HG02840 (cell line): ENCODE results near the gene JUP.
A peak's percentile ranks its signal among the peaks of the same experiment; 100 is the strongest.
"Not testable (repeated sequence)": the region's sequence is repeated elsewhere in the genome, so short reads cannot be mapped to it uniquely, and the experiment has no call there.

ENCODE experiments used
- ATAC-seq: cut with Tn5 transposase; IDR thresholded peaks from one replicate; pipeline ENCODE4 v1.9.1; 2021; ENCODE audit warnings: mild to moderate bottlenecking, moderate library complexity, moderate number of reproducible peaks; ENCODE audit not compliant: unreplicated experiment, low FRiP score

The JUP gene

DNA sequence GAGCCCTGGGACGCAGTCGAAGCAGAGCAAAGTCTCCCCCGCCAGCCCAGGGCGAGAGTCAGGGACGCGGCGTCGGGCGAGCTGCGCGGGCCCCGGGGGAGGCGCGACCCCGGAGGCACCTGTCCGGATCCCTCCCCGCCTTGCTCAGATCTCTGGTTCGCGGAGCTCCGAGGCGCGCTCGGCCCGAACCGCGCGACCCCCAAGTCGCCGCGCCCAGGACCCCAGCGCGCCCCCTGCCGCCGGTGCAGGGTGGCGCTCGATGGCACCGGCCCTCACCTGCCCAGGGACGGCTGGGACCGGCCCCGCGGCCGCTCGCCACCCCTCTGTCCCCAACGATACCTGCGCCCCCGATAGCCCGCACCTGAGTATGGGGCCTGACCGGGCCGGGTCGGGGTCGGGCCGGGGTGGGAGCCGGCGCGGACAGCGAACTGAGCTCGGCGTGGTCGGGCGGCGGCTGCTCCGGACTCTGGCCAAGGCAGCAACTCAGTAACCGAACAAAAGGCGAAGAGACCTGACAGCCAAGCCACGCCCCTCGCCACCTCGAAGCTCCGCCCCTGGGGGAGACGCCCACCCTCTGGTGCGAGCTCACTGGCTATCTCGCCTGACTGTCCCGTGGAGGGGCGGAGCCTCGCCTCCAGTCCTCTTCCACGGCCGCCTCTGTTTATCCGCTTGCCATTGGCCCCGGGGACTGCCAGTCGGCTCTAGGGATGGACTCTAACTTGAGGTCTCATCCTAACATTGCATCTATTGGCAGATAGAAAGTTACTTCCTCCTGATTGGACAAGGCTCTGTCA, at the start of gene JUP:
Gene JUP (minus strand): TSS at position 485 of the 794 bp plus-strand sequence. CDS start 14,857 bp downstream, outside the sequence.
- ATAC-seq, result peak; percentile 58

DNA sequence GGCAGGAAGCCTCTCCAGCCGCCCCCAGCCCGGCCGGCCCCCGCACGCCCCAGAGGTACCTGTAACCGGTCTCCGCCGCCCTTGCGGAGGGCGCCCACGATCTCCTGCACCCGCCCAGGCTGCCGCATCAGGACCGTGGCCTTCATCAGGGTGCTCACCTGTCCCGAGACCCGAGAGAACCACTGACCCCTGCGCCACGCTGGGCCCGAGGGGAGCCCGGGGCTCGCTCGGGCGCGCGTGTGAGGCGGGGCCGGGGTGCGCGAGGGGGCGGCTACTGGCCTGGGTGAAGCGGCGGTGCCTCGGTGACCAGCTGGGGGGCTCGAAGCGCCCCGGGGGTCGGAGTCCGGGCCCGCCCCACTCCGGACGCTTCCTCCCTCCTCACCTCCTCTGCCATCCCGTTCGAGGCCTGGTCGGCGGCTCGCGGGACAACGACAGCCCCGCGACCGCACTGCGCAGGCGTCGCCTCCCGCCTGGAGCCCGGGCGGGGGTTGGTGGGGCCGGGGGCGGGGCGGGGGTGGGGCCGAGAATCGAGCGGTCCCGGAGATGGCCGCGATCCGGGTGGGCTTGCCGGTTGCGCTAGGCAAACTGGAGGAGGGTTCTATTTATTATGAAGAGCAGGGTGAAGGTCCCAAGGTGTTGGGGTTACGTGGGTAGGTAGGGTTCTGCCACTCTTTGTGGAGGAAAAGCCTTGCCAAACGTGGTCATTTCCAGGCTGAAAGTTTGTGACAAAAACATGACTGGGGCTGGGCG, 49.5 kb upstream of the JUP start, which contains the start of gene NT5C3B:
Gene NT5C3B (minus strand): TSS at position 433 of the 750 bp plus-strand sequence. CDS start 39 bp downstream, at position 394.
- ATAC-seq, result peak; percentile 58

DNA sequence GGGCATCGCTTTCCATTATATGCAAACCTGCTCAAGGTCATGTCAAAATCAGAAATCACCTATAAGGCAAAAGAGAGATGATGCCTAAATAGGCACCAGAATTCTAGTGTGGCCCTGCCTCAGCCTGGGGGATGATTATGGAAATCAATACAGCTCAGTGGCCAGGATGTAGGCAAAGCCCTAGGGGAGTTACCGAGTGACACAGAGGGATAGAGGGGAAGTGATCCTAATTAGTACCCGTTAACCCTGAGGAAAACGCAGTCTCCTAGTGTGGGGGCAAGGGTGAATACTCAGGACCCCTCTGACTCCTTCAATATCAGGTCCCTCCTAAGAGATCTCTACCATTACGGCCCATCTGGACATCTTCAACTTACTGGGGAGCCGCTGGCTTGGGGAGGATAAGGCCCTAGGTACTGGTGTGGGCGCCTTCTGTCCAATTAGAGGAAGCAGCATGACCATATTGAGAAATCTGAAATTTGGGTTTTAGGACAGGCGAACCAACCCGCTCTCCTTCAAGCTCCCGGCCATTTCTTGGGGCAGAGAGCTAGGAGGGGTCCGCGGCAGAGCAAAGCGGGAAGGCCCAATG, 48.8 kb upstream of the JUP start:
- peak; percentile 24 for ATAC-seq

DNA sequence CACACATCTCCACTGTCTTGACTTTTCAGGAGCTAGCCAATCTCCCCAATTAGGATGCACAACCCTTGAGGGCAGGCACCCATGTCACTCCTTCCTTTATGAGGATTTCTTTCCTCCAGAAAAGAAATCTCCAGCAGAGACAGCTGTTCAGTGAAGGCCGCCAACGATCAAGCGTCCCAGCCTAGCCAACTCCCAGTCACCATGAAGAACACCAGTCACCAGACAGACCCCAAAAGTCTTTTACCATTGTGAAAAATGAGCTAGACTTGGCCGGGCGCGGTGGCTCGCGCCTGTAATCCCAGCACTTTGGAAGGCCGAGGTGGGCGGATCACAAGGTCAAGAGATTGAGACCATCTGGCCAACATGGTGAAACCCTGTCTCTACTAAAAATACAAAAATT, 43.5 kb upstream of the JUP start:
- not testable (repeated sequence) for ATAC-seq

DNA sequence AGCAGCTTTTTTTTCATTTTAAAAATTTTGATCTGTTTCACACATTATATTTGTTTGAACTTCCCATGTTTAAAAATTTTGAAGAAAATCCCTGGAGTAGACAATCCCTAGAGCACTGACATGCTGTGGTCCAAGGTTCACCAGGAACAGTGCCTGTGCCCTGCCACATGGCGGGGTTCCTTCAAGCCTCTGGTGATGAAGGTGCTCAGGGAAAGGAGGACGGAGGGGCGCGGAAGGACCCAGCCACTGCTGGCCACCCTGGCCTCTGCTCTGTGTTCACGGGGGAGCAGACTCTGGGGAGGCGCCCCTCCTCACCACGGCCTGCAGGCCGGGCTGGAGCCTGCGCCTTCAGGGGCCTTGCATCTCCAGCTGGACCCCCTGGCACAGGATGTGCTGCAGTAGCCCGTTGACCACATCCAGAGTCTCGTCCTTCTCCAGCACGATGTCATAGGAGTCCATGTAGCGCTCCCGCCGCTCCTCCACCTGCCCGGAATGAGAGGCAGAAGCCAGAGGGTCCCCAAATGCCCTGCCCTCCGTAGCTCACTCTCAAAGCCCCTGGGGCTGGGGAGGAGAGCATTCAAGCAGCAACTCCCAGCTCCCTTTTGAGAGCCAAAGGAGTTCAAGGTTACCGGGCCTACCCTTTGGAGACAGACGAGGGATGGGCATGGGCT, 38.8 kb upstream of the JUP start:
- ATAC-seq, result no peak

DNA sequence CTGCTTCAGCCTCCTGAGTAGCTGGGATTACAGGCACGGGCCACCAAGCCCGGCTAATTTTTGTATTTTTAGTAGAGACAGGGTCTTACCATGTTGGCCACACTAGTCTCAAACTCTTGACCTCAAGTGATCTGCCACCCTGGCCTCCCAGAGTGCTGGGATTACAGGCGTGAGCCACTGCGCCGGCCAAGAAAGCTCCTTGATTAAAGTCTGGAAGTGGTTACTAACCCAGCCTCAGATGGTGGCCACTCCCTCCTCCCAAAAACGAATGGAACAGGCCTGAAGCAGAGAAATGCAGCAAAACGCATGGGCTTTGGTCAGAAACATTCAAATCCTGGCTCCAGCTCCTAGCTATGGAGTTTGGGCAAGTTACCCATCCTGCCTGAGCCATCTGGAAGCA, 37.6 kb upstream of the JUP start:
- no peak for ATAC-seq

DNA sequence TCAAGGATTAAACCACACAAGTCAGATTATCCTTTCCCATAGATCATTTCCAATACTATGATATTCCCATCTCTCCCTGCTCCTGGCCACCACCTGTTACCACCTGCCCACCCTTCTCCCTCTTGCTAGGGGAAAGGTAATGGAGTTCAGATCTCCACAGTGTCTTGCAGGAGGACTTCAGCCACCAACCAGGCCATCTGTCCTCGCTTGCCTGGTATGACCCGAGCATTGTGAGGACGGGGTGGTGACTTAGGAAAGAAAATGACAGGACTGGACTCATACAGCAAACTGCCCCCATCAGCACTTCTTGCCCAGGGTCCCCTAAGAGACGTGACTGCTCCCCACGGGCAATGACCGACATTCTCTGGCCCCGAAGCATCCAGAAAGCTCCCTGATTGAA, 37.1 kb upstream of the JUP start:
- no peak for ATAC-seq

DNA sequence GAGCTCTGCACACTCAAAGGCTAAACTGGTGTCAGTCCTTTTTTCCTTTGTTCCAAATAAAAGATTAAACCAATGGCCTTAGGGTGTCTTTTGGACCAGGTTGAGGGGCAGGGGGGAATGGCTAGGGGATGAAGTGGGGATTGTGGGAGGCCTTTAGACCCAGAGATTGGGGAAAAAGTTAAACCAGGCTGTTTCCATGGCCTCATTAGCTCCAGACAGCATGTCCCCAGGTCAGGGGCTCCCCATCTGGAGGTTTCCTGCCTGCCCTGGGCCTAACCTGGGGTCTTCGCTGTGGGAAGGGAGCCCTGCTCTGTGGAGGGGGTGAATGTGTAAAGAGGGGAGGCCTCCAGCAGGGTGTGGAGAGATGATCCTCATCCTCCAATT, 36.6 kb upstream of the JUP start:
- ATAC-seq, result no peak

DNA sequence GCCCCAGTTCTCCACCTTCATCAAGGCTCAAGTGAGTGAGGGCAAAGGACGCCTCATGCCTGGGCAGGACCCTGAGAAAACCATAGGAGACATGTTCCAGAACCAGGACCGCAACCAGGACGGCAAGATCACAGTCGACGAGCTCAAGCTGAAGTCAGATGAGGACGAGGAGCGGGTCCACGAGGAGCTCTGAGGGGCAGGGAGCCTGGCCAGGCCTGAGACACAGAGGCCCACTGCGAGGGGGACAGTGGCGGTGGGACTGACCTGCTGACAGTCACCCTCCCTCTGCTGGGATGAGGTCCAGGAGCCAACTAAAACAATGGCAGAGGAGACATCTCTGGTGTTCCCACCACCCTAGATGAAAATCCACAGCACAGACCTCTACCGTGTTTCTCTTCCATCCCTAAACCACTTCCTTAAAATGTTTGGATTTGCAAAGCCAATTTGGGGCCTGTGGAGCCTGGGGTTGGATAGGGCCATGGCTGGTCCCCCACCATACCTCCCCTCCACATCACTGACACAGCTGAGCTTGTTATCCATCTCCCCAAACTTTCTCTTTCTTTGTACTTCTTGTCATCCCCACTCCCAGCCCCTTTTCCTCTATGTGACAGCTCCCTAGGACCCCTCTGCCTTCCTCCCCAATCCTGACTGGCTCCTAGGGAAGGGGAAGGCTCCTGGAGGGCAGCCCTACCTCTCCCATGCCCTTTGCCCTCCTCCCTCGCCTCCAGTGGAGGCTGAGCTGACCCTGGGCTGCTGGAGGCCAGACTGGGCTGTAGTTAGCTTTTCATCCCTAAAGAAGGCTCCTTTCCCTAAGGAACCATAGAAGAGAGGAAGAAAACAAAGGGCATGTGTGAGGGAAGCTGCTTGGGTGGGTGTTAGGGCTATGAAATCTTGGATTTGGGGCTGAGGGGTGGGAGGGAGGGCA, 36.0 kb upstream of the JUP start:
- ATAC-seq, result no peak

DNA sequence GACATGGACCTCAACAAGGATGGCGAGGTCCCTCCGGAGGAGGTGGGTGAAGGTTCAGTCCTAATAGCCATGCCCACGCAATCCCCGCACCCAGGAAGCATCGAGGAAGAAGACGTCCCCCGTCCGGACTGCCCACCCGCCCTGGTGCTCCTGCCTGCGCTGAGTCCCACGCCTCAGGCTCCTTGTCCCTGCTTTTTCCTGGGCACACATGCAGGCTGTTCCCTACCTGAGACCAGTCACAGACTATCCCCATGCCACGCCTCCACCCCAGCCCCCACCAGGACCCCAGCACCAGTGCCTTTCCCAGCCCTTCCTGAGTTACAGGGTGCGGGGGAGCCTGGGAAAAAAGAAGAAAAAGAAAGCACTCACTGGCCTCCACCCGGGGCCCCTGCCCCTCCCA, 35.3 kb upstream of the JUP start:
- no peak for ATAC-seq

DNA sequence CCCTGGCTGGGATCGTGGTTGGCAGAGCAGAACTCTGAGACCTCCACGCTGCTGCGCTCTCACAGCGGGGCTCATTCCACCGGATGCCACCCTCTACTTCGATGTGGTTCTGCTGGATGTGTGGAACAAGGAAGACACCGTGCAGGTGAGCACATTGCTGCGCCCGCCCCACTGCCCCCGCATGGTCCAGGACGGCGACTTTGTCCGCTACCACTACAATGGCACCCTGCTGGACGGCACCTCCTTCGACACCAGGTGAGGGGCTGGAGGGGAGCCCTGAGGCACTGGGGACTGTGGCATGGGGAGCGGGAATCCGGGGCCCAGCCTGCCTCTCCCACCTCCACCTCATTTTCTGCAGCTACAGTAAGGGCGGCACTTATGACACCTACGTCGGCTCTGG, 31.5 kb upstream of the JUP start:
- ATAC-seq, result no peak

DNA sequence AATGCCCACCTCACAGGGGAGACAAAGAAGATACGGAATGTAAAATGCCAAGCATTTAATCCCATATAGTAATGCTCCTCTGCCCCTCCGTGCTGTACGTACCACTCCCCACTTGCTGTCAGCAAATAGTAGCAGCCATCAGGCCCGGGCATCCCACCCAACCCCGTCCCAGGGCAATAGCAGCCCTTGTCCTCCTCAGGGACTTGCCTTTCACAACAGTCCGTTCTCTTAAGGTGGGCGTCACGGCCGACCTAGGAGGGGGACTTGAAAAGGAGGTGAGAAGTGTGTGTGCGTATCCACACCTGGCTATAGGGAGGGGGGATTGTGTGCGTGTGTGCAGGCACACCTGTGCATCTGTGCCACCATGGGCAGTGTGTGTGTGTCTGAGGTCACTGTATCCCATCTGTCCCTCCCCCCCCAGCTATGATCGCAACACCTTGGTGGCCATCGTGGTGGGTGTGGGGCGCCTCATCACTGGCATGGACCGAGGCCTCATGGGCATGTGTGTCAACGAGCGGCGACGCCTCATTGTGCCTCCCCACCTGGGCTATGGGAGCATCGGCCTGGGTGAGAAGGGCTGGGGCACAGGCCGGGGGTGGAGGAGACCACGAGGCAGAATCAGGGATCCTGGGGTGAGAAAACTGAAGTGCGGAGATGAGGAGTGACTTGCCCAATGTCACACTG, 30.3 kb upstream of the JUP start:
- no peak for ATAC-seq

DNA sequence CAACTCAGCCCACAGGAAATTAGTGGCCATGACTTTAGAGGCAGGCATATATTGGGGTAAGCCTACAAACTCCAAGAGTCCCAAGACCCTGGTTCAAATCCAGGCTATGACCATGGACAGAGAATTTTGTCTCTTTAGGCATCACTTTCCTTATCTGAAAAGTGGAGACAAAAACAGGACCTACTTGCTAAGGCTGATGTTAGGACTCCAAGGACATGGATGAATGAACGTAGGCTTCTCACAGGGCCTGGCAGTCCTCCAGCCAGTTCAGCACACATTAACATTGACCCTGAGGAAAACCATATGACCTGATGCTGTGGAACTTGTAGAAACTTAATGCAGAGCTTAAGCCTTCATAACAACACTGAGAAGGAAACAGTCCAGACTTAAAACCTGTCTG, 27.7 kb upstream of the JUP start:
- no peak for ATAC-seq

DNA sequence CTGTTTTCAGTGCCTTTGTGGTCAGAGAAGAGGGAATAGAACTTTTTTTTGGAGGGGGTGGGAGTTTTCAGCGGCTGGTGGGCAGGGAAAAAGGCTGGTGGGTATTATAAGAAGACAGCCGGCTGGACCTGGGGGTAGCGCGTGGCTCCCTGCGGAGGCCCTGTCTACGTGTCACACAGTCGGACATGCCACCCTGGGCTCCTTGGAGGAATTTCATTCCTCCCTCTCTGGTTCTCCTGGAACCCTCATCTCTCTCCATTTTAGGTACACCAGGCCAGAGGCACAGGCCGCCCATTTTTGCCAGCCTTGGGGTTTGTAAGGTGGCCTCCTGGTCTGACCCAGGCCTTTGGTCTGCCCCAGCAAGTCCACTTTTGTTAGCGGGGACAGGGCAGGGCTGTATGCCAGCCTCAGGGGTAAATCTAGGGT, 27.2 kb upstream of the JUP start:
- ATAC-seq, result no peak

DNA sequence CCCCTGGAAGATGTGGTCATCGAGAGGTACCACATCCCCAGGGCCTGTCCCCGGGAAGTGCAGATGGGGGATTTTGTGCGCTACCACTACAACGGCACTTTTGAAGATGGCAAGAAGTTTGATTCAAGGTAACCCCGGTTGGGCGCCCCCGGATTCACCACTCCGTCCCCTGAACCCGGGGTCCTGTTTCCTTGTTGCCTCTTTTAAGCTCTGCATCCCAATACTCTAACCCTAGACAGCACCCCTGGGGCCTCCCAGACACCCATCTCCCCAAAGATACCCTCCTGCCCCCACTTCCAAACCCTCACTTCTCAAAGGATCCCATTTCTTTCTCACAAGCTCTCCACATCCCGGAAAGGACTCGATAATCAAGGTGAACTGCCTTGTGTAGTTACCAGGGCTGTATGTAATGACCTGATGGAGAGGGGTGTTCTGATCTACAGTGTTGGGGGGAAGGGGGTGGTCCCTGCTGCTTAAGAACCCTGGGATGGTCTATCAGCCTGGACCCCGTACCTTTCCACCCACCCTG, 26.7 kb upstream of the JUP start:
- no peak for ATAC-seq

DNA sequence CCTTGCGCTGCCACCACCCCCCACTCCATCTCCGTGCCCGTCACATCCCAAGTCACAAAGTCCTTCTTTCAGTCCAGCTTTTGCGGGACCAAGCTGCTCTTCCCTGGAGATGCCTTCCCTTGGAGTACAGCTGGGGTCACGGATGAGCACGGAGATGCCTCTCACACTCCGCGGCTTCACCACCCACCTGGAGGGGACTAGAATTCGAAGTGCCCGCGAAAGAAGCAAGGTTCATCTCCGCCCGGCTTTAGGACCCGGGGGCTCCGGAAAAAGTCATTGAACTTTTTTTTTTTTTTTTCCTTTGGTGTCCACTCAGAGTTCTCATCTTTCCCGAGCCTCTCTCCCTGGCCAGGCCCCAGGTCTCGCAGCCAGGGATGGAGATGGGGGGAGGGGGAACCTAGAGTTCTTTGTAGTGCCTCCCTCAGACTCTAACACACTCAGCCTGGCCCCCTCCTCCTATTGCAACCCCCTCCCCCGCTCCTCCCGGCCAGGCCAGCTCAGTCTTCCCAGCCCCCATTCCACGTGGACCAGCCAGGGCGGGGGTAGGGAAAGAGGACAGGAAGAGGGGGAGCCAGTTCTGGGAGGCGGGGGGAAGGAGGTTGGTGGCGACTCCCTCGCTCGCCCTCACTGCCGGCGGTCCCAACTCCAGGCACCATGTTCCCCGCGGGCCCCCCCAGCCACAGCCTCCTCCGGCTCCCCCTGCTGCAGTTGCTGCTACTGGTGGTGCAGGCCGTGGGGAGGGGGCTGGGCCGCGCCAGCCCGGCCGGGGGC, 26.1 kb upstream of the JUP start, which contains the start of gene FKBP10:
Gene FKBP10 (plus strand): TSS at position 624 of the 771 bp plus-strand sequence. CDS start 31 bp downstream, at position 655.
- no peak for ATAC-seq

DNA sequence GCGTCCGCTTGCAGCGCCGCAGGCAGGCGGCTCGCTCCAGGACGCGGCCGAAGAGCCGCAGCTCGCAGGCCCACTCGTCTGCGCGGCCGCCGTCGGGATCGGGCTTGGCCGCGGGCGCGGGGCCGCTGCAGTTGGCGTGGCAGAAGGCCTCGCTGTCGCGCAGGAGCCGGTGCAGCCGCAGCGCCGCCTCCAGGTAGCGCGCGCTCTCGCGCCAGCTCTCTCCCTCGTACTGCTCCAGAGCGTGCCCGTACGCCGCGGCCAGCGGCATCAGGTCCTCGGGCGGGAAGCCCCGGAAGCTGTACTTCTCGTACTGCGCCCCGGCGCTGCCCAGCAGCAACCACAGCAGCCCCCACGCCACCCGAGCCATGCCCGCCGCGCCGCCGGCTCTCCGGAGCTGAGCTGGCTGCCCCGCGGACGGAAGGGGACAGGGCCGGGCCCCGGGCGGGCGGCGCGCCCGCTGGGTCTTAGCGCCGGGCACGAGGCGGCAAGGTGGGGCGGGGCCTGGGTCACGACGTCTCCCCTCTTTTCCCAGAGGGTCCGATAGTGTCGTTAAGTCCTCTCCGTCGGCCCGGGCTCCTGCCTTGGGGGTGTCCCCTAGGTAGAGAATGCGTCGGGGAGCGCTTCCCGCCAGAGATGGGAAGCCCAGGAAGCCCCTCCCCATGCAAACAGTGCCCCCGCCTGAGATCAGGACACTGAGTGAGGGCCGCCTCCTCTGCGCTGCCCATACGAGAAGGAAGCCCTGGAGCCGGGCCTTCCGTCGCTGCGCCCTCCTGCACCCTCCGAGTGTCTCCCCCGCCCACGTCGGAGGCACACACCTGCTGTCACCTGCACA, 25.3 kb upstream of the JUP start, which contains the start of gene P3H4:
Gene P3H4 (minus strand): TSS at position 401 of the 832 bp plus-strand sequence. CDS start 34 bp downstream, at position 367.
- ATAC-seq, result no peak
